Brain microvascular endothelial cell (primary cell): ENCODE data around the gene TNS2.
"Not testable (repeated sequence)": the region's sequence is repeated elsewhere in the genome, so short reads cannot be mapped to it uniquely, and the experiment has no call there.

Experiments used
- DNase-seq: peaks from one replicate; pipeline ENCODE4 v3.0.0-alpha.2; 2020
- H3K27ac ChIP-seq: fragments of 250-450 bp; sonication (Bioruptor Pico); 2 replicates; pipeline ENCODE4 v1.5.1; 2020; ENCODE audit warnings: mild to moderate bottlenecking, moderate library complexity
- H3K27me3 ChIP-seq: fragments of 250-450 bp; sonication (Bioruptor Pico); replicated peaks from 2 replicates; pipeline ENCODE4 v1.5.1; 2020; ENCODE audit warnings: mild to moderate bottlenecking
- H3K36me3 ChIP-seq: fragments of 250-450 bp; sonication (Bioruptor Pico); replicated peaks from 2 replicates; pipeline ENCODE4 v1.5.1; 2020; ENCODE audit warnings: mild to moderate bottlenecking
- H3K4me3 ChIP-seq: 2 replicates; pipeline ENCODE4 v1.5.1; 2011; ENCODE audit warnings: low read depth, mild to moderate bottlenecking, control low read depth, low read length, moderate library complexity
- CTCF ChIP-seq: IDR thresholded peaks from 2 replicates; pipeline ENCODE4 v1.5.1; 2011; ENCODE audit warnings: low read depth, mild to moderate bottlenecking, moderate library complexity, low read length, control low read depth, inconsistent platforms; ENCODE audit errors: missing control alignments
- in situ Hi-C: cut with HindIII; loops from 2 replicates; pipeline ENCODE4 v1.10.0; 2017; ENCODE audit warnings: low sequenced_read_pairs, low pct_ligation_motif_present

Gene TNS2

GRCh38 chr12:53014709-53015108 is 35.2 kb upstream of the TNS2 start:
- in situ Hi-C loops, result no loop called here
- Histone ChIP-seq H3K4me3 (no peak overlapping the region), H3K27ac (no peak overlapping the region), H3K36me3 (peaks cover 50% of the 10 kb centered on the region), H3K27me3 (no peaks in the 10 kb centered on the region)
- TF ChIP-seq CTCF, result no peak
- no peak for DNase-seq

- no peak overlapping the region for H3K27ac ChIP-seq
- H3K36me3 ChIP-seq, result peaks cover 89% of the 10 kb centered on the region
- no peak for TF ChIP-seq CTCF
- H3K4me3 ChIP-seq, result no peak overlapping the region
- no peaks in the 10 kb centered on the region for H3K27me3 ChIP-seq
- in situ Hi-C loops, result no loop called here
- DNase-seq, result no peak
Observed at GRCh38 chr12:53025250-53025649, 24.6 kb upstream of the TNS2 start.

- H3K36me3 ChIP-seq, result peaks cover 89% of the 10 kb centered on the region
Observed at GRCh38 chr12:53027014-53027413, 22.9 kb upstream of the TNS2 start.

GRCh38 chr12:53031616-53032015 is 18.2 kb upstream of the TNS2 start:
- no peak for DNase-seq
- in situ Hi-C loops, result no loop called here
- H3K36me3 ChIP-seq, result peaks cover 81% of the 10 kb centered on the region
- H3K27ac ChIP-seq, result no peak overlapping the region
- H3K27me3 ChIP-seq, result no peaks in the 10 kb centered on the region
- no peak overlapping the region for H3K4me3 ChIP-seq
- TF ChIP-seq CTCF, result no peak

More at GRCh38 chr12:53027014-53027413, 22.9 kb upstream of the TNS2 start:
- H3K4me3 ChIP-seq, H3K27me3 ChIP-seq, DNase-seq, in situ Hi-C loops, H3K27ac ChIP-seq: not testable (repeated sequence)

GRCh38 chr12:53033832-53034231 is 16.0 kb upstream of the TNS2 start:
- peaks cover 83% of the 10 kb centered on the region for H3K36me3 ChIP-seq
- H3K27ac ChIP-seq, DNase-seq, H3K27me3 ChIP-seq, in situ Hi-C loops, H3K4me3 ChIP-seq: not testable (repeated sequence)

- peak; percentile 20 for DNase-seq
- peak overlapping the region; percentile 39 for H3K27ac ChIP-seq
- H3K4me3 ChIP-seq, result no peak overlapping the region
- peaks cover 83% of the 10 kb centered on the region for H3K36me3 ChIP-seq
- in situ Hi-C loops, result no loop called here
- TF ChIP-seq CTCF, result no peak
- no peaks in the 10 kb centered on the region for H3K27me3 ChIP-seq
Observed at GRCh38 chr12:53034459-53034858, 15.4 kb upstream of the TNS2 start.

- H3K36me3 ChIP-seq, result peaks cover 75% of the 10 kb centered on the region
- H3K27me3 ChIP-seq, result no peaks in the 10 kb centered on the region
- no peak overlapping the region for H3K4me3 ChIP-seq
- no peak for TF ChIP-seq CTCF
- in situ Hi-C loops, result no loop called here
- no peak for DNase-seq
- no peak overlapping the region for H3K27ac ChIP-seq
Observed at GRCh38 chr12:53036802-53037201, 13.1 kb upstream of the TNS2 start.
